Fibroblast of lung (primary cell): Measurements from ENCODE around the gene MAML3. TPM values are rescaled to one million over a fixed set of nuclear protein-coding genes. Genes with fewer than 3 reads are reported as not detected.

Experiments
- DNase-seq, 2 donors: peaks; one replicate each; pipeline versions ENCODE4 v3.0.0 to v3.0.0-alpha.2; 2010; ENCODE audit warnings: low read depth in 2 of 2
- H2AFZ ChIP-seq: 2 replicates; pipeline ENCODE4 v1.5.1; 2012; ENCODE audit warnings: low read length, control low read depth, inconsistent platforms
- H3K27ac ChIP-seq: 2 replicates; pipeline ENCODE4 v1.5.1; 2011; ENCODE audit warnings: low read length, control low read depth; ENCODE audit not compliant: insufficient read depth
- H3K27me3 ChIP-seq: 2 replicates; pipeline ENCODE4 v1.5.1; 2011; ENCODE audit warnings: mild to moderate bottlenecking, low read length; ENCODE audit not compliant: control insufficient read depth, insufficient read depth
- H3K36me3 ChIP-seq: 2 replicates; pipeline ENCODE4 v1.5.1; 2011; ENCODE audit warnings: low read length; ENCODE audit not compliant: control insufficient read depth, insufficient read depth
- H3K4me1 ChIP-seq: 2 replicates; pipeline ENCODE4 v1.5.1; 2011; ENCODE audit warnings: low read length; ENCODE audit not compliant: control insufficient read depth, insufficient read depth; ENCODE audit errors: extremely low read depth
- H3K4me2 ChIP-seq: 2 replicates; pipeline ENCODE4 v1.5.1; 2011; ENCODE audit warnings: low read length, control low read depth; ENCODE audit not compliant: insufficient read depth; ENCODE audit errors: extremely low read depth
- H3K4me3 ChIP-seq, 4 experiments: fragments of 200-600 bp in 1 of 4; sonication (generic) in 1 of 4; replicated peaks in 1 of 4; 2 replicates each; pipeline ENCODE4 v1.5.1; 2011 to 2016; ENCODE audit warnings: low read length in 4 of 4, low read depth in 3 of 4, mild to moderate bottlenecking in 3 of 4, control low read depth in 2 of 4, inconsistent platforms in 1 of 4, mixed read lengths in 1 of 4; ENCODE audit not compliant: insufficient read depth in 1 of 4; ENCODE audit errors: control extremely low read depth in 1 of 4
- H3K79me2 ChIP-seq: 2 replicates; pipeline ENCODE4 v1.5.1; 2012; ENCODE audit warnings: mild to moderate bottlenecking, low read length, inconsistent platforms; ENCODE audit not compliant: control insufficient read depth, insufficient read depth
- H3K9ac ChIP-seq: 2 replicates; pipeline ENCODE4 v1.5.1; 2011; ENCODE audit warnings: mild to moderate bottlenecking, low read length, control low read depth; ENCODE audit not compliant: insufficient read depth
- H3K9me3 ChIP-seq: 2 replicates; pipeline ENCODE4 v1.5.1; 2012; ENCODE audit warnings: low read depth, low read length; ENCODE audit not compliant: control insufficient read depth, insufficient read depth
- H4K20me1 ChIP-seq: 2 replicates; pipeline ENCODE4 v1.5.1; 2011; ENCODE audit warnings: low read length; ENCODE audit not compliant: control insufficient read depth, insufficient read depth; ENCODE audit errors: extremely low read depth
- CTCF ChIP-seq, 2 donors: IDR thresholded peaks in 1 of 2; conservative IDR thresholded peaks in 1 of 2; 1 replicate in 1 of 2; 2 replicates in 1 of 2; pipeline ENCODE4 v1.5.1; 2011 to 2012; ENCODE audit warnings: low read length in 2 of 2, control low read depth in 1 of 2, inconsistent platforms in 1 of 2, low read depth in 1 of 2, mild to moderate bottlenecking in 1 of 2
- EZH2 ChIP-seq: IDR thresholded peaks from 2 replicates; pipeline ENCODE4 v1.5.1; 2012; ENCODE audit warnings: low read length, control low read depth, mild to moderate bottlenecking; ENCODE audit errors: missing control alignments
- polyA plus RNA-seq, 2 donors: library from polyadenylated mRNA; depleted of rRNA in 1 of 2; stranded (reverse) in 1 of 2; unstranded in 1 of 2; fragments of >200 nt; gene quantifications; 2 replicates each; pipeline ENCODE4 v1.2.1, GENCODE V29; 2011 to 2012; ENCODE audit warnings: missing spikeins in 1 of 2
- total RNA-seq: library from RNA; depleted of rRNA; stranded (reverse); fragments of >200 nt; gene quantifications from 2 replicates; pipeline ENCODE4 v1.2.1, GENCODE V29; 2014

The MAML3 gene
- total and polyA plus RNA-seq, 2 donors (not counting 1 experiment from before 2014, with no cell fraction given) = 2.0 to 2.8 TPM

- Histone ChIP-seq H3K4me3 (no peak overlapping the region), H2AFZ (no peak overlapping the region), H3K79me2 (no peaks in the 10 kb centered on the region), H3K27me3 (no peaks in the 10 kb centered on the region), H3K4me2 (no peak overlapping the region), H4K20me1 (no peaks in the 10 kb centered on the region), H3K9ac (no peak overlapping the region), H3K36me3 (no peaks in the 10 kb centered on the region), H3K27ac (no peak overlapping the region), H3K9me3 (no peaks in the 10 kb centered on the region), H3K4me1 (peaks cover 2% of the 10 kb centered on the region)
- peak; percentile 39 to 58 for DNase-seq
- TF ChIP-seq CTCF (conservative IDR thresholded peaks at IDR 0.05 in 1 of 2, IDR thresholded peaks at IDR 0.05 in 1 of 2; ENCODE audit: low read depth in 1 of 2, low read length in 2 of 2) (peak; percentile 50 to 69), EZH2 (no peak)
Measured at GRCh38 chr4:140052050-140052449, 101.9 kb downstream of the MAML3 start.

DNA sequence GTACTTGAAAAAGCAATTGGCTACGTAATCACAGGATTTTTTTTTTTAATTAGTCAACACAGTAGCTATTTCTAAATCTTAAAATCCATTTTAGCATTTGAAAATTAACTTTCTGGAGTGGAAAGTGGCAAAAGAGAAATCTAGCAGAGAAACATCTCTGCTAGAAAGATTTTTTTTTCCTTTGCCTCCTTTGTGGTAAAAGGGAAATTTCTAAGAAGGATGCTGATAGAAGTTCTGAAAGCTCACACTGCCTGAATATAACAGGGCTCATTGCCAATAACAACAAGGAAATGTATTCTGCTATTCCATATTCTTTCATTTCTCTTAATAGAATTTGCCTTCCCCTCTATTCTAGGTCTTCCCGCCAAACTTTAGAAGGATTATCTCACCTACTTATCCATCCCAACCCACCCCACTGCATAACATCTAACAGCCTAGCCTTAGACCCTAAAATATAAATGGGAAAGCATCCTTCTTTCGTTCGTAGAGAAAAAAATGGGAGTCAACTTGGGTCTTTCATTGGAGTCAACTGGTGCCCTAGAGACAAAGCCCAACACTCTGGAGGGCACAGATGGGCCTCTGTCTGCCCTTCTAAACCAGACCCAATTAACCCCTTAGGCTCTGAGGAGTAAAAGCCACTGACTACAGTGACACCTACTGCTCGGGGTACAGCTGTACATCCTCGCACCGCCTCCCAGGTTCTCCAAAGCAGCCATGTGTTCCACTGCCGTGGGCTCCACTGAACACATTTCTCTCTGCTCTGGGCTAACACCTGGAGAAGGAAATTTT is 103.9 kb downstream of the MAML3 start:
- Histone ChIP-seq H3K4me1 (peaks cover 2% of the 10 kb centered on the region), H3K9ac (no peak overlapping the region), H3K9me3 (no peaks in the 10 kb centered on the region), H3K79me2 (no peaks in the 10 kb centered on the region), H3K4me3 (peak overlapping the region; percentile 43 to 61 (median 54)), H3K27me3 (no peaks in the 10 kb centered on the region), H3K4me2 (peak overlapping the region; percentile 88), H4K20me1 (no peaks in the 10 kb centered on the region), H3K36me3 (no peaks in the 10 kb centered on the region), H2AFZ (no peak overlapping the region), H3K27ac (peak overlapping the region; percentile 67)
- TF ChIP-seq CTCF (conservative IDR thresholded peaks at IDR 0.05 in 1 of 2, IDR thresholded peaks at IDR 0.05 in 1 of 2; ENCODE audit: low read depth in 1 of 2, low read length in 2 of 2) (peak; percentile 21 to 41), EZH2 (no peak)
- DNase-seq = peak; percentile 51 to 64

DNA sequence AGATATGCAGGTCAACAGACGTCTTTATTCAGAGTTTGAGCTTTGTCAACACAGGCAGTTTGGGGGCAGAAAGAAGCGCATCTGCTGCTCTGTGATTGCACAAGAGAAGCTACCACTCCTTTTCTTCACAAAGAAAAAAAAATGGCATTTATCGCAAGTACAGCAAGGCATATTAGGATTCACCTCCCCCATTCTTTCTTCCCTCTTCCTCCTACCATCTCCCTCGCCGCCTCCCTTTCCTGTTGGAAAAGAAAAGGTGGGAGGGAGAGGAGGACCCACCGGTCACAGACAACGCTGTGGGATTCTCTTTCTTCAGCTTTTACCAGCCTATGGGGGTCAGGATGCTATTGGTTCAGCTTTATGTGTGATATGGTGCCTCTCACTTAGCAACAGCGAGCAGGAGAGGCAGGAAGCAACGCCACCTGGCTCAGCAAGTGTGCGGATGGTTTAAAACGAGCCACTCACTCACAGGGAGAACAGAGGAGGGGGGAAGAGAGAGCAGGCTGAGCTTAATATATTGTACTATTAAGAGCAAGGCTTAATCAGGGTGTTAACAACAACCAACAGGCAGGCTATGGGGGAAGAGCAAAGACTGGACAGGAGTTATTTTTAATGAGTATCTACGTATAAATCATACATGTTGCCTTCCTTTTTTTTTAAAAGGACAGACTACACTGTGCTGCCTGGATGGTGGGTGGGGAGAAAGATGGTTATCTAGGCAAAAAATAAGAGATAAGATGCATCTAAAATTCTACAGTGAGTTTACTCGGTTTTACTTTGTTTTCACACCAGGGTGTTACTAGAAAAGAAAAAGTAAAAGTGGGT is 104.7 kb downstream of the MAML3 start:
- Histone ChIP-seq H3K9ac (peak overlapping the region; percentile 52), H3K27me3 (no peaks in the 10 kb centered on the region), H3K9me3 (no peaks in the 10 kb centered on the region), H3K36me3 (no peaks in the 10 kb centered on the region), H2AFZ (peak overlapping the region; percentile 88), H3K4me2 (peak overlapping the region; percentile 88), H3K27ac (peak overlapping the region; percentile 67), H3K79me2 (no peaks in the 10 kb centered on the region), H4K20me1 (no peaks in the 10 kb centered on the region), H3K4me1 (peaks cover 2% of the 10 kb centered on the region), H3K4me3 (peak overlapping the region; percentile 43 to 61 (median 54))
- TF ChIP-seq EZH2 = no peak
- TF ChIP-seq CTCF (conservative IDR thresholded peaks at IDR 0.05 in 1 of 2, IDR thresholded peaks at IDR 0.05 in 1 of 2; ENCODE audit: low read depth in 1 of 2, low read length in 2 of 2) = peak in 1 of 2 donors; percentile 12
- DNase-seq = peak; percentile 59 to 70
